NCI-H345 treated with DMSO at 0.1 percent for 48 hours (cell line): ENCODE measurements around the gene OR4C5.
"Not testable (repeated sequence)": the region's sequence is repeated elsewhere in the genome, so short reads cannot be mapped to it uniquely, and the experiment has no call there.

Source experiments
- DNase-seq: peaks from one replicate; lab custom pipeline; 2025; ENCODE audit not compliant: unreplicated experiment; lab: John Stamatoyannopoulos, UW

OR4C5 gene

GRCh38 chr11:48366365-48366764, at the start of gene OR4C5:
Gene OR4C5 (minus strand): TSS chr11:48366465. CDS start chr11:48366465, 0 bp downstream.
- DNase-seq, result no peak

- DNase-seq, result no peak
Observed at GRCh38 chr11:48384670-48385069, 18.4 kb upstream of the OR4C5 start.

- DNase-seq, result not testable (repeated sequence)
Observed at GRCh38 chr11:48384151-48384550, 17.9 kb upstream of the OR4C5 start.

GRCh38 chr11:48361289-48361688, 5.0 kb downstream of the OR4C5 start:
- not testable (repeated sequence) for DNase-seq

- DNase-seq, result no peak
Observed at GRCh38 chr11:48354677-48355076, 11.6 kb downstream of the OR4C5 start.

DNA sequence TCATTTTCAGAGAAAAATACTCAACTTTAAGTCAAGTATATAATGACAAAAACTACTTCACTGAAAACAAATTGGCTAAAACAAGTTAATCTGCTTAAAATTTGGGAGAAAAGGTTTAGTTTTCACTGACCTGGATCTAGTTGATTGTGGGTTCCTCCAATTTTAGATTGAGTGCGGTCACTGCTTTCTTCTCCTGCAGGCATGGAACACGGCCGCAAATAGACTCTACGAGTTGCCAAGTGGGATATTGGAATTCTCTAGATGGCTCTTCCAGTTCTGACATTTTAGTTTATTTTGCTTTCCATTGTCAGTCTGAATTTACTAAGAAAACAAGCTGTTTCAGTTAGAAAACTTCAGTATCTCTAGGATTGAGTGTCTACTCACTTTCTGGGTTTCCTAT, 12.3 kb downstream of the OR4C5 start:
- no peak for DNase-seq

GRCh38 chr11:48346286-48346685, 20.0 kb downstream of the OR4C5 start:
- DNase-seq, result not testable (repeated sequence)

DNA sequence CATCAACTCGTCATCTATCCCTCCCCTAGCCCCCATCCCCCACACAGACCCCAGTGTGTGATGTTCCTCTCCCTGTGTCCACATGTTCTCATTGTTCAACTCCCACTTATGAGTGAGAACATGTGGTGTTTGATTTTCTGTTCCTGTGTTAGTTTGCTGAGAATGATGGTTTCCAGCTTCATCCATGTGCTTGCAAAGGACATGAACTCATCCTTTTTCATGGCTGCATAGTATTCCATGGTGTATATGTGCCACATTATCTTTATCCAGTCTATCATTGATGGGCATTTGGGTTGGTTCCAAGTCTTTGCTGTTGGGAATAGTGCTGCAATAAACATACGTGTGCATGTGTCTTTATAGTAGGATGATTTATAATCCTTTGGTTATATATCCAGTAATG, 23.8 kb downstream of the OR4C5 start:
- DNase-seq, result not testable (repeated sequence)

DNA sequence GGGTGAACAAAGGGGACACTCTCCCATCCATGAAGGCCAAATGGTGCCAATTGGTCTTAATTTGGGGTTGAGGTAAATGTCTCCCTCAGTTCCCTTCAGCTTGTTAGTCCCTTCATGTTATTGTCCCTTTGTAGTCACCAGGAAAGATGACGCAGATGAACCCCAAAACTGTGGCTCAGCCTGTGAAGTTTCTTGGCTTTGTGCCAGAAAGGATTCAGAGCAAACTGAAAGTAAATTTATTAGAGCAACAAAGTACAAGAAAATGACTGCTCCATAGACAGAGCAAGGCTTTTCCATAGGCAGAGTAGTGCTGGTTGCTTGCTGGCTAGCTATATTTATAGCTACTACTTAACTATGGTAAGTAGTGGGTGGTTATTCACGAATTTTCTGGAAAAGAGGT, 24.8 kb downstream of the OR4C5 start:
- DNase-seq, result no peak

DNA sequence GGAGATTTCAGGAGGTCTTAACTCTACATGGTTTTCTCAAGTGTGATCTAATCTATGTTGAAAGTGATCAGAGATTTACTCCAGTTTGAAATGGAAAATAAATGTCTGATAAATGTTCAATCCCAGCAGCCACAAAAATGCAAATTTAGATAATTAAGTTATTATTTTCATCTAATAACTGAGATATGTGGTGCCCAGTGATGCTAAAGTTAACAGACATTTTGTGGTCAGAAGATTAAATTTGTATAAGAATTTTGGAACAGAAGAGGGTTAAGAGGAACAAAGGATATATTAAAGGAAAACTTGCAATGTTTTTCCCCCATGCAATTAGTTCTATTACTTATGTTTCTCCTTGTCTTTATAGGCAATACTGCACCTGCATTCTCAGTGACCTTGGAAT, 41.6 kb downstream of the OR4C5 start, which contains the start of gene OR4C3:
Gene OR4C3, plus strand, starts transcription at position 301 of the 400 bp plus-strand sequence. CDS start 102 bp downstream, outside the sequence.
- DNase-seq, result not testable (repeated sequence)

- DNase-seq, result not testable (repeated sequence)
Observed at GRCh38 chr11:48319813-48320212, 46.5 kb downstream of the OR4C5 start.
